ENCODE measurements around the gene SYNC.
A peak's percentile ranks its signal among the peaks of the same experiment; 100 is the strongest.

Gene SYNC

GRCh38 chr1:32702599-32703478 is at the start of gene SYNC:
TSS of gene SYNC (minus strand) at chr1:32702770. CDS start at chr1:32702660, 110 bp downstream.
- peak; percentile 40 for DNase-seq (ENCODE audit: low spot score)

GRCh38 chr1:32749771-32750170 is 47.2 kb upstream of the SYNC start:
- DNase-seq (ENCODE audit: low spot score) = no peak

GRCh38 chr1:32749332-32749731 is 46.8 kb upstream of the SYNC start:
- DNase-seq (ENCODE audit: low spot score) = no peak

DNA sequence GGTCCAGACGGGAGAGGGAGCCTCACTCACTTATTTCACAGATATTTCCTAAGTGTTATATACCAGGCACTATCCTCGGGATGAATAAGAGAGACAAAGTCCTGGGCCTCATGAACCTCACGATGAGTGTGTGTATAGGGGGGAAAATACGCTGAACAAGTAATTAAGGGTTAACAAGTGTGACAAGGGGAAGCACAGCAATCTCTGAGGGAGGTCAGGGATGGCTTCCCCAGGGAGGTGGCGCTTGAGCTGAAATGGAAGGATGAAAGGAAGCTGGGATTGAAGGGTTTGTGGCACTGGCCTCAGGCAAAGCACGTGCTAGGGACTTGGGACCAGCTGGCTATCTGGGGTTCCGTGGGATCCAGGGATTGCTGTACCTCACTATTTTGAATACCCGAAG is 46.4 kb upstream of the SYNC start:
- no peak for DNase-seq (ENCODE audit: low spot score)

DNA sequence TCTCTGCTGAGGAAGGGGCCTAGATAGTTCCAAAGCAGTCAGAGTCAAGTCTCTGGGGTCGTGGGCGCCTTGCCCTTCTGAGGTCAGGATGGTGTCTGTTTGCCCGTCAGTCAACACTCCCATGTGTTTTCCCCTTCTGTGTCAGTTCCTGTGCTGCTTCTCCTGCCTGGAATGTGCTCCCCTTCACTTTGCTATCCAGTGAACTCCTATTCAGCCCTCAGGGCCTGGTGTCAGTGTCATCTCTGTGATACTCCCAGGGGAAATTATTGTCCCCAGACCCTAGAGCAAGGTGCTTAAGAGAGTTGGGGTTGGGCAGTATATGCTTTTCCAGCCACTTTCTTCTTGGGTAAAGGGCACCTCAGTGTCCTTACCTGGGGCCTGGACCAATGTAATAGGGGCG is 45.8 kb upstream of the SYNC start:
- no peak for DNase-seq (ENCODE audit: low spot score)

DNA sequence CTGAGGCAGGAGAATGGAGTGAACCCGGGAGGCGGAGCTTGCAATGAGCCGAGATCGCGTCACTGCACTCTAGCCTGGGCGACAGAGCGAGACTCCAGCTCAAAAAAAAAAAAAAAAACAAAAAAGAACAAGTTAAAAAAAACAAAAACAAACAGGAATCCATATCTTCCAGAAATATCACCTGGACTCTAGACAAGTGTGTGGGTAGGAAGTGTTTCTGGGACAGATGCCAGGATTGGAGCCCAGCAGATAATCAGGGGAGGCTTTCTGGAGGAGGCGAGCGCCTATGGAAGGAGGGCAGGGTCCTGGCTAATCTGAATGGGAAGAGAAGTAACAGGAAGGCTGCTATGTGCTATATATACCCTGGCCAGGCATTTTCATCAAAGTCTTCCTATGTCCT is 43.6 kb upstream of the SYNC start:
- no peak for DNase-seq (ENCODE audit: low spot score)

- DNase-seq (ENCODE audit: low spot score) = no peak
These were observed 41.5 kb upstream of the SYNC start for GRCh38 chr1:32744071-32744425.

DNA sequence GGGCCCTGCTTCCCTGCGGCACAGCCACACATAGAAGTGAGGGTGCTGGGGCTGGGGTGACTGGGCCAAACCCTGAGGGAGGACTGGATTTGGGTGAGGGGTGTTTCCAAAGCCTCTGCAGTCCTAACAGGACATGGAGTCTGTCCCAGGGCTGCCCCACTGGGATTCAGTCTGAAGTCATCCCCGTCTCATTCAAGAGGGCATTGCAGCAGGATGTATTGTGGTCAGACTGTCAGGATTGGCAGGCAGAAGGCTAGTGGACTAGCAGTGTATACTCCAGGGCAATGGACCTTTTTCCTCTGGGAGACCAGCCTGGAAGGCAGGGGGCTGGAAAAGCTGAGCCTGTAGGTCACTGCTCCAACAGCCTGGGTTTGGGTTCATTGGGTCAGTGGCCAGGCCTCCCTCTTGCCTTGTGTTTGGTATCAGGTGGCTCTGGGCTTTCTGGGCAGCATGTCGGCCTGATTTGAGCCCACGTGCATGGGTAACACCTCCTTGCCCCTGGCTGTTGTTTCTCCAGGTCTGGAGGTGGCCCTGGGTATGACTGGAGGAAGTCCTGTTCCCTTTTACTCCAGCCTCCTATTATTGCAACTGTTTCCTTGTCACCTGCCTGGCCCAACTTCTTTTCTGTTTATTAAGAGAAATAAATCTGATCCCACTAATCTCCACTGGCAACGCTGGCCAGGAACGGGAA is 41.0 kb upstream of the SYNC start:
- DNase-seq (ENCODE audit: low spot score) = no peak

DNA sequence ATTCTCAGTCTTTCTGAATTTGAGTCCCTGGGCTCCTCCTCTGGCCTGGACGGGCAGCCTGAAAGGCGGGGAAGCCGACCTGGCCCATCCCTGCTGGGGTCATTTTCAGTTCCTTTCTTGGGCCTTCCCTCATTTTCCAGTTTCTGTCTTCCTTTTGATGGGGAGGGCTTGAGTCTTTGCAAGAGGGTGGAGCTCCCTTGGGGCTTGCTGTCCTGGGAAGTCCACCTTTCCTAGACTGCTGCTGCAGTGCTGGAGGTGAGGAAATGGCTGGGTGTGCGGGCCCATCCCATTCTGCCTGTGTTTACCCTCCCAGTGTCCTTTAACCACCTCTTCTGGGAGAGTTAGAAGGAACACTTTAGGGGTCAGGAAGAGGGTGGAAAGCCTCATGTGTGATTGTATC is 40.4 kb upstream of the SYNC start:
- no peak for DNase-seq (ENCODE audit: low spot score)

- no peak for DNase-seq (ENCODE audit: low spot score)
These were observed 39.8 kb upstream of the SYNC start for GRCh38 chr1:32742199-32742947.

- DNase-seq (ENCODE audit: low spot score) = peak; percentile 33
These were observed 39.0 kb upstream of the SYNC start for GRCh38 chr1:32741413-32742198.

DNA sequence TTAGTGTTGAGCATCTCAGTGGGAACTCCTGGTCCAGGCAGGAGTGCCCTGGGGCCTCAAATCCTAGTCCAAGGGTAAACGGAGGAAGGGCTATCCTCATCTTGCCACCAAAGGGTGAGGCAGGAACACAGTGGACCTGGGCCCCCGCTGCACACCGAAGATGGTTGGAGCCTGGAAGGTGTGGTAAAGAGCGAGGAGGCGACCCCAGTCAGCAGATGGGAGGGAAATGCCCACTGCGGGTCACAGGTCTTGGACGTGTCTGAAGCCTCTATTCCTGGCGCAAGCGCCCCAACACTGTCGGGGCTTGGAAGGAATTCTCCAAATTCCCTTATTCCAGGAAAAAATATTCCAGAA is 38.5 kb upstream of the SYNC start:
- no peak for DNase-seq (ENCODE audit: low spot score)

DNA sequence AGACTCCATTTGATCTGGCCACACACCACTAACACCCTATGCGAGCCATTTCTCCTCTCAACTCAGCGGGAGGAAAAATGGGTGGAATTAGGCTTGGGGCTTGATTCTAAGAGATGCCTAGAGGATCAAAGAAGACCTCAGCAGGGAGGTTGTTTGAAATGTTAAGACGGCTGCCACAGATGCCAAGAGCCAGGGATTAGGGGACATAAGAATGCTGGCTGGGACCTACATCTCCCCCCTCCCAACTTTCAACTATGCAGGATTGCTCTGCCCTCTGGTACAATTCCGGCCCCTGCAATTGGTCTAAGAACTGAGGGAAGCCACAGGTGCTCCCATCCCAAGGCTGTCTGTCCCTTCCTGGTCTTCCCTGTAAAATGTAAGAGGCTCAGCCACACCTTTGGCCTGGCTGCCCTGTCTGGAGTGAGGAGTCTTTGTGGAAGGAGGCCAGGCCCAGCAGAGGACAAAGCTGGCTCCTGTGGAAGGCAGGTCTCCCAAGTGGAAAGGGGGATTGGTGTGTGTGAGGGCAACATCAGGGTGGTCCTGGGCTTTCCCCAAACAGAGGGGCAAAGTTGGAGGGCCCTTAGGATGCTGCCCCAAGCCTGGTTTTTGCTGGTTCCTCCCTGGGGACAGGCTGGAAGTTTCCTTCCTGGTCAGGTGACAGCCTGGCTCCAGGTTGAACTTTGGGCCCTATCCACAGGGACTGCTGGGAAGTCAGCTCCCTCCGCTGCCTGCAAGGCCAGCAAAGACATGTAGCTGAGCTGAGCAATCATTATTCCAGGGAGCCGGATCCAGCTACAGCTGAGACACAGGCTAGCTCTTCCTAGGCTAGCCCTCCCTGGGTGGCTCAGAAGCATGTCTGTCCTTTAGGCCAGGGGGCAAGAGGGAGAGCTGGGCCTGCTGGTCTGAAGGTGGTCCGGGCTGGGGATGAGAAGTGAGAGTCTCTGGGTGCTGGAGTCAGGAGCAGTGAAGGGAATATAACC is 34.5 kb upstream of the SYNC start:
- no peak for DNase-seq (ENCODE audit: low spot score)

DNA sequence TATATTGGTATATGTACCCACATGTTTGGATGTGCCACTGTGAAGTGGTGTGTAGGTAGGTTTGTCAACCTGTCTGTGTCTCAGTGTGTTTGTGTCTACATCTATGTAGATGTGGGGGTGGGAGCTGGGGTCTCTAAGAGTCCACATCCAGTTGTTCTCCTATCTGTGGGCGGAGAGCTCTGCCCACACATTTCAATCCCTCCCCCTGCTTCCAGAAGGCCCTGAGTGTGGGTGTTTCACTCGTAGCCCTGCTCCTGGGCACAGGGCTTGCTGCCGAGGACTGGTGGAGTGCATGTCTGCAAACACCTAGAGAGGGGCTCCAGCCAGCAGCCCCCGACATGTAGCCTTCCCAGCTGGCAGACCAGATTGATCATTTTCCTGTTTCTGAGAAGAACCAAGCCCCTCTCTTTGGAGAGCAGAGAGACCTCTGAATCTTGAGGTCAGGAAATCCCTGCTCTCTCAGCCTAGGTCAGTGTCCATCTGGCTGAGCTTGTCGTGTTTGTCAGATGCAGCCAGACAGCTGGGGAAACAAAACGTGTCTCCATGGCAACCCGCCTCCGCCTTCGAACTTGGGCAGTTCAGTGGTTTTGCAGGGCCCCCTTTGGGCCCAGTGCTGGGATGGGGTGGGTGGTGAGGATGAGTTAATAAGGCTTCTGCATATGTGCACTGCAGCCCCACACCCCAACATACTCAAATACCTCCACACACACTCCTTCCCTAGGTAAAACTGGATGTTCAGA is 31.2 kb upstream of the SYNC start:
- DNase-seq (ENCODE audit: low spot score) = no peak

- DNase-seq (ENCODE audit: low spot score) = no peak
These were observed 26.9 kb upstream of the SYNC start for GRCh38 chr1:32729254-32730046.

DNA sequence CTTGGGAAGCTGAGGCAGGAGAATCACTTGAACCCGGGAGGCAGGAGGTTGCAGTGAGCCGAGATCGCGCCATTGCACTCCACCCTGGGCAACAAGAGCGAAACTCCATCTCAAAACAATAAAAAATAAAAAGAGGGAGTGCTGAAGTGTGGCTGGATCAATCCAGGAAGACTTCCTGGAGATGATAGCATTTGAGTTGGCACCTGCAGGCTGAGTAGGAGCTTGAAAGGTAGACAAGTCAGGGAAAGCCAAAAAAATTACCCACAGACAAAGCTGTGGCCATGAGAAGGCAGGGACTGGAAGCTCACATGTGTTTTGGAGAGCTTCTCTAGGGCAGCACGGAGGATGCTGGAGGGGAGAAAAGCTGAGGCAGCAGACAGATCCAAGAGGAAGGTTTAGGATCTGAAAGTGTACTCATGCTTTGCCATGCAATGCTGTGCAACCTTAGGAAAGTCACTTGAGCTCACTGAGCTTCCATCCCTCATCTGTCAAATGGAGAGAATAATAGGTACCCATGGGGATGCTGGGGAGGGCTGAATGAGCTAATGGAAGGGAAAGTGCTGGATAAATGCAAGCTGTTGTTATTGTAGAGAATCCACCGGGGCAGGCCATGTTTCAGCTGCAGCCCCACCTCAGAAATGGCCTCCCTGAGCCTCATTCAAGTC is 26.0 kb upstream of the SYNC start:
- no peak for DNase-seq (ENCODE audit: low spot score)

GRCh38 chr1:32727876-32728275 is 25.3 kb upstream of the SYNC start:
- DNase-seq (ENCODE audit: low spot score) = no peak

DNA sequence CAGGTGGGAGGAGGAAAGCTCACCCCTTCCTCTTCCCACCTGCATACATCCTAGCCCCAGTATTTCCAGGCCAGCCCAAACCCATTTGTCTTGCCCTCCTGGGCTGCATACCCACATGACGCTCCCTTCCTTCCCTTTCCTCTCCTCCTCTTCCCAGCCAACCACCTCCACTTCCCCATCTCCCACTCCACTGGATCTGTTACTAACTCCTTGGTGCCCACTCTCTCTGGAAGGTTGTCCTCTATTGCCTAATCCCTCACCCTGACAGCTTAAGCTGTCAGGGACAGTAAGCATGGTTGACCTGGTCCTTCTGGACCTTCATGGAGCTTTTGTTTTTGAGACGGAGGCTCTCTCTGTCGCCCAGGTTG is 23.0 kb upstream of the SYNC start:
- no peak for DNase-seq (ENCODE audit: low spot score)
